GM12865 (cell line): ENCODE data around the gene JMJD6.

Source experiments
- DNase-seq: peaks from one replicate; pipeline ENCODE4 v3.0.0; 2010; ENCODE audit warnings: low read depth
- H3K4me3 ChIP-seq: 2 replicates; pipeline ENCODE4 v1.5.1; 2011; ENCODE audit warnings: mild to moderate bottlenecking, low read depth, low read length, control low read depth
- TF ChIP-seq, protein P1 (sequence below): IDR thresholded peaks from 2 replicates; pipeline ENCODE4 v1.5.1; 2011; ENCODE audit warnings: low read length, control low read depth, low read depth, inconsistent platforms; ENCODE audit not compliant: insufficient read depth; ENCODE audit errors: missing control alignments

JMJD6 gene

DNA sequence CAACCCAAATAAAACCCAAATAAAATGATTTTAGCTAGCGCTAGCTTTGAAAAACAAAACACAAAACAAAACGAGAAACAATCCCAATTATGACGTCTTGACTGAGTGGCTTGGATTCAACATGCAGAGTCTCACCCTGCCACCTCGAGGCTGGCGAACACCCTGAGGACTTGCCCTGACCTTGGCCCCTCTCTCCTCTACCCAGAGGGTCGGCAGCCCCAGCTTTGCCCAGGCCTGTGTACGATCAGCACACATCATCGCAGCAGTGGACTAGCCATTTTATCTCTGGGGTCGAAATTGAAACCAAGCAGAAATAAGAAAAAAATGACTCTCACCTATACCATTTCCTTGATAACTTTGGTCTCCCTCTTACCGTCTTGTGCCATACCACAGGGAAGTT lies 4.9 kb downstream of the JMJD6 start:
- H3K4me3 ChIP-seq = no peak overlapping the region
- no peak for DNase-seq
- TF ChIP-seq, protein P1, sequence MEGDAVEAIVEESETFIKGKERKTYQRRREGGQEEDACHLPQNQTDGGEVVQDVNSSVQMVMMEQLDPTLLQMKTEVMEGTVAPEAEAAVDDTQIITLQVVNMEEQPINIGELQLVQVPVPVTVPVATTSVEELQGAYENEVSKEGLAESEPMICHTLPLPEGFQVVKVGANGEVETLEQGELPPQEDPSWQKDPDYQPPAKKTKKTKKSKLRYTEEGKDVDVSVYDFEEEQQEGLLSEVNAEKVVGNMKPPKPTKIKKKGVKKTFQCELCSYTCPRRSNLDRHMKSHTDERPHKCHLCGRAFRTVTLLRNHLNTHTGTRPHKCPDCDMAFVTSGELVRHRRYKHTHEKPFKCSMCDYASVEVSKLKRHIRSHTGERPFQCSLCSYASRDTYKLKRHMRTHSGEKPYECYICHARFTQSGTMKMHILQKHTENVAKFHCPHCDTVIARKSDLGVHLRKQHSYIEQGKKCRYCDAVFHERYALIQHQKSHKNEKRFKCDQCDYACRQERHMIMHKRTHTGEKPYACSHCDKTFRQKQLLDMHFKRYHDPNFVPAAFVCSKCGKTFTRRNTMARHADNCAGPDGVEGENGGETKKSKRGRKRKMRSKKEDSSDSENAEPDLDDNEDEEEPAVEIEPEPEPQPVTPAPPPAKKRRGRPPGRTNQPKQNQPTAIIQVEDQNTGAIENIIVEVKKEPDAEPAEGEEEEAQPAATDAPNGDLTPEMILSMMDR = no peak

DNA sequence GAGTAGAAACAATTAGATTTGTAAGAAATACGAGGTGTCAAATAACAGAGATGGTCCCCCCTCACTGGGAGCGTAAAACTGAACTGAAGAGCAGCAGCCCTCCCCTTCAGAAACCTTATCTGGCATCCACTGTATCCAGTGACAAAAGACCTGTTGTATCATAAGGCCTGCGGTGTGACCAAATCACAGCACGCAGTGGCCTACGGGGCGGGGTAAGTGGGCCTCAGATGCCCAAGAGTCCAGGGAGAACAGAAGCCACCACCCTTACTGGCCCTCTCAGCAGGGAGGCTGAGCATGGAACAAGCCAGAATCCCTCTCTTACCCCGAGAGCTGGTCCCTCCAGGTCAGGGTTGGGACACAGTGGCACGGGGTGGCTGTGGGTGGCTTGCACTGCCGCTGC lies 5.5 kb downstream of the JMJD6 start:
- TF ChIP-seq, protein P1 = no peak
- no peak overlapping the region for H3K4me3 ChIP-seq
- no peak for DNase-seq

DNA sequence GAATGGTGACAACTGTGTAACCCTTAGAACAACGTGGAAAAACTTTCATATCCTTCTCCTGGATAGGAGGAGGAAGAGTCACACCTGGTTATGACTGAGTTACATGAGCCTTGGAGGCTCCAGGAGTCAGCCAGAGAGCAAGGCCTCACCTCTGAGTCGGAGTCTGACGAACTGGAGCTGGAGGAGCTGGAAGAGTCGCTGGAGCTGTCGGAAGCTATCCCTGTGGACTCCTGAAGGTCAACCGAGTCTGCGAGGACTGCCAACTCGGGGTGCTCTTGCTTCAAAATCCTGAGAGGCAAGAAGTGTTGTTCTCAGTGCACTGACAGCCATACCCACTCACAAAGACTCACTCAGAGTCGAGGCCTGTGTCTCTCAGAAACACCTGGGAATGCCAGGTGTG lies 6.2 kb downstream of the JMJD6 start:
- no peak for DNase-seq
- no peak overlapping the region for H3K4me3 ChIP-seq
- TF ChIP-seq, protein P1 = no peak

DNA sequence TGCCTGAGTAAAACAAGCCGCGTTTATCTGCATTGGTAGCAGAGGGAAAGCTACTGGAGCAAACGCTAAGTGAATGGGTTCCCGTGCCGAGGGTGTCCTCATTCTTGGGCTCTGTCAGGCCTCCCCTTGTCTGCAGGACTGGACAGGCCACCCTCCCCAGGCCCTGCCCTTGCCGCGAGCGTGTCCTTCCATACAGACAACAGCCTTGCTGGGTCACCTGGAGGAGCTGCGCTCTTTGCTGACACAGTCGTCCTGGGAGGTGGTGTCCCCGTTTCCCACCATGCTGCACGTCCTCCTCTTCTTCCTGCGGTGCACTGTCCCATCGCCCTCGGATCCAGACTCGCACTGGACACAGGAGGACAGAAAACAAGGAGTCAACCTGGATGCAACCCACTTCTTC lies 7.9 kb downstream of the JMJD6 start:
- TF ChIP-seq, protein P1 = no peak
- DNase-seq = no peak
- no peak overlapping the region for H3K4me3 ChIP-seq

DNA sequence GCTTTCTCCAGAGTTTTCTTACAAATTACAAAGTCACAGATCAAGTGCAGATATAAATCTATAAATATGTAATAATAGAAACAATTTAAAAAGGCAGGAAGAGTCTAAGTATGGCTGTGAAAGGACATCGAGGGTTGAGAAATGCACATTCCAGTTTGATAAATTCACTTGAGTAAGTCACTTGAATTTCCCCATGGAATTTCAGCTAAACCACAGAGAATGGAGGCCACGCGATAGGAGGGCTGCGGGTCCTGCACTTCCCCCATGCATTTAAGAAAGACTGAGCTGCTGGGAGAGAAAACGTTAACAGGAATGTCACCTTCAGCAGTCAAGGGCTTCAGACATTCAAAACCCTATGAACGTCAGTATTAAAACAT lies 9.6 kb downstream of the JMJD6 start:
- TF ChIP-seq, protein P1 = no peak
- H3K4me3 ChIP-seq = no peak overlapping the region
- no peak for DNase-seq

DNA sequence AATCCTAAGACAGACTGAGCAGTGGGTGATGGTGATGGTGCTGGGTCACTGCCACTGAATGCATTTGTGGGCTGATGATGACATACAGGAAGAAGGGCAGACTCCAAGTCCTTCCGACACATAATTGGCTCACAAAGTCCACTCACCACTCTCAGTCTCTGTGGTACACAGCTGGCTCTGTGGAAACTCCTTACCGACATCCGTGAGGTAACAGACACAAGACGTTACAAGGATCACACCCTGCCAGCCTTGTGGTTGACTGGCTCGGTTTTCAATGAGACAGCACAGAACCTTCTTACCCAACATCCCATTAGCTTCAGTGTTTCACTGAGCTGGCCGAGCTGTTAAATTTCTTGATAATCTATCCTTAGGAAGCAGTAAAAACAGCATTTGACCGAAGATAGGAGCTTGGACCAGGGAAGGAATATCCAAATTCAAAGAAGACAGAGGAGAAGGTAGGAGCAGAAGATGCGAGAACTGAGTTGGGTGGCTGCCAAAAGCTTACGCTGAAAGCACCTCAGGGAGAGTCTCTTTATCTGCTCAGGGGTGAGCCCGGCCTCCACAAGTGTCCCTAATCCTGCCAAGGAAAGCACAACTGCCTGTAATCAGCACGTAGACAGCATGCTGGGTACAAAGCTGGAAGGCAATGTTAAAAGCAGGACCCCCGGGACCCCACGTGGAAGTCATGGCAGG lies 10.1 kb downstream of the JMJD6 start:
- H3K4me3 ChIP-seq = no peak overlapping the region
- TF ChIP-seq, protein P1 = no peak
- DNase-seq = no peak

DNA sequence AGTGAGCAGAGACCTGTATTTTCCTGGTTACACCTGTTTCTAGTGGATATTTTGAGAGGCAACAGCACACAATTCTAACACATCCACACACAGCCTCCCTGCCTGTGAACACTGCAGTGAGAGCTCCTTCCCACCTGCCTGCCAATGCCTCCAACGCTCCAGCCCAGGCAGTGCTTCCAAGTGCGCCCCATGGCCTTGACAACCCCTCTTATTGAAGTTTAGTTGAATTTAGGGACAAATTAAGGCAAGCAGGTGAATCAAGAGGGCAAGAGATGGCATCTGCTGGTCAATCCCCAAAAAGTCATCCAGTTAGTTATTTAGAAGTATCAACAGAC lies 10.9 kb downstream of the JMJD6 start:
- no peak overlapping the region for H3K4me3 ChIP-seq
- no peak for DNase-seq
- TF ChIP-seq, protein P1 = no peak
